Astrocyte of the cerebellum (primary cell): ENCODE measurements around the gene TESMIN.

ENCODE experiments used
- DNase-seq: peaks from one replicate; pipeline ENCODE4 v3.0.0-alpha.2; 2011; ENCODE audit warnings: low read depth
- H3K4me3 ChIP-seq: 2 replicates; pipeline ENCODE4 v1.5.1; 2011; ENCODE audit warnings: mild to moderate bottlenecking, low read depth, low read length, moderate library complexity
- CTCF ChIP-seq: IDR thresholded peaks from 2 replicates; pipeline ENCODE4 v1.5.1; 2012; ENCODE audit warnings: low read length, low read depth, moderate library complexity, mild to moderate bottlenecking; ENCODE audit errors: missing control alignments
- in situ Hi-C: cut with HindIII; loops from 2 replicates; pipeline ENCODE4 v1.10.0; 2017; ENCODE audit warnings: low sequenced_read_pairs

TESMIN gene

GRCh38 chr11:68743539-68743938 lies 7.8 kb downstream of the TESMIN start:
- H3K4me3 ChIP-seq = no peak overlapping the region
- TF ChIP-seq CTCF = no peak
- in situ Hi-C loops = no loop called here
- DNase-seq = no peak

- in situ Hi-C loops = no loop called here
- no peak for DNase-seq
- TF ChIP-seq CTCF = no peak
Measured at GRCh38 chr11:68741463-68741862, 9.9 kb downstream of the TESMIN start.

GRCh38 chr11:68735646-68736045 lies 15.7 kb downstream of the TESMIN start:
- in situ Hi-C loops = no loop called here
- TF ChIP-seq CTCF = no peak
- no peak for DNase-seq
- no peak overlapping the region for H3K4me3 ChIP-seq

More at GRCh38 chr11:68741463-68741862, 9.9 kb downstream of the TESMIN start:
- no peak overlapping the region for H3K4me3 ChIP-seq

GRCh38 chr11:68735125-68735524 lies 16.2 kb downstream of the TESMIN start:
- DNase-seq = no peak
- no peak for TF ChIP-seq CTCF
- in situ Hi-C loops = no loop called here
- no peak overlapping the region for H3K4me3 ChIP-seq

GRCh38 chr11:68734111-68734510 lies 17.2 kb downstream of the TESMIN start:
- no peak for TF ChIP-seq CTCF
- no peak overlapping the region for H3K4me3 ChIP-seq
- no peak for DNase-seq
- in situ Hi-C loops = no loop called here

- in situ Hi-C loops = no loop called here
- TF ChIP-seq CTCF = no peak
- H3K4me3 ChIP-seq = no peak overlapping the region
- DNase-seq = no peak
Measured at GRCh38 chr11:68727783-68728182, 23.5 kb downstream of the TESMIN start.

GRCh38 chr11:68724293-68724692 lies 27.0 kb downstream of the TESMIN start:
- no peak for TF ChIP-seq CTCF
- in situ Hi-C loops = no loop called here
- DNase-seq = no peak
- no peak overlapping the region for H3K4me3 ChIP-seq
